H1 (cell line): ENCODE measurements around the gene SERINC5. TPM values are rescaled to one million over a fixed set of nuclear protein-coding genes. Genes with fewer than 3 reads are reported as not detected.

Experiments
- CTCF ChIA-PET: fragments of 300-600 bp; sonication (Branson Sonifier 250); formaldehyde crosslinking; loops from one replicate; lab custom pipeline; 2021; ENCODE audit not compliant: partially characterized antibody; lab: Charles Lee
- POLR2A ChIA-PET: fragments of 300-600 bp; sonication (Branson Sonifier 250); formaldehyde crosslinking; loops from one replicate; lab custom pipeline; 2021; ENCODE audit warnings: inconsistent platforms; ENCODE audit not compliant: partially characterized antibody; lab: Charles Lee
- DNase-seq, 2 experiments: peaks; one replicate each; pipeline versions ENCODE4 v3.0.0 to v3.0.0-alpha.2; 2010 to 2022; ENCODE audit warnings: low spot score in 2 of 2, low read depth in 1 of 2, mixed read lengths in 1 of 2
- FAIRE-seq: peaks from 2 replicates; lab custom pipeline; 2011; peaks lifted over from hg19 to GRCh38; lab: Jason Lieb, UNC
- H2AFZ ChIP-seq: 2 replicates; pipeline ENCODE4 v1.8.1; 2012; ENCODE audit warnings: low read length, inconsistent platforms
- H2AK5ac ChIP-seq: 2 replicates; pipeline ENCODE4 v1.6.1; 2013; ENCODE audit warnings: low read depth, low read length
- H2BK120ac ChIP-seq: replicated peaks from 2 replicates; pipeline ENCODE3; 2013; ENCODE audit warnings: low read depth, low read length, inconsistent platforms
- H2BK12ac ChIP-seq: 2 replicates; pipeline ENCODE4 v1.6.1; 2013; ENCODE audit warnings: low read depth, low read length
- H2BK15ac ChIP-seq: 2 replicates; pipeline ENCODE4 v1.6.1; 2013; ENCODE audit warnings: low read length
- H2BK20ac ChIP-seq: 2 replicates; pipeline ENCODE4 v1.6.1; 2013; ENCODE audit warnings: low read length
- H2BK5ac ChIP-seq: 2 replicates; pipeline ENCODE4 v1.6.1; 2013; ENCODE audit warnings: low read depth, low read length
- H3K14ac ChIP-seq: 2 replicates; pipeline ENCODE4 v1.6.1; 2013; ENCODE audit warnings: inconsistent platforms; ENCODE audit not compliant: insufficient read length
- H3K18ac ChIP-seq: 2 replicates; pipeline ENCODE4 v1.6.1; 2013; ENCODE audit warnings: low read length; ENCODE audit errors: extremely low read depth
- H3K23ac ChIP-seq: 2 replicates; pipeline ENCODE4 v1.6.1; 2013; ENCODE audit warnings: inconsistent platforms; ENCODE audit not compliant: insufficient read length
- H3K23me2 ChIP-seq: 2 replicates; pipeline ENCODE4 v1.6.1; 2013; ENCODE audit warnings: low read depth, low read length
- H3K27ac ChIP-seq: 2 replicates; pipeline ENCODE4 v1.6.1; 2011; ENCODE audit warnings: low read depth, low read length, inconsistent platforms
- H3K27me3 ChIP-seq, 4 experiments: replicated peaks in 1 of 4; 1 replicate in 1 of 4; 2 replicates in 3 of 4; pipeline versions ENCODE4 v1.6.1 to v1.8.1; 2011 to 2013; ENCODE audit warnings: low read length in 3 of 4, mild to moderate bottlenecking in 3 of 4, inconsistent platforms in 2 of 4, mixed read lengths in 2 of 4, moderate library complexity in 1 of 4; ENCODE audit not compliant: control insufficient read depth in 3 of 4, insufficient read depth in 3 of 4; ENCODE audit errors: extremely low read depth in 1 of 4
- H3K36me3 ChIP-seq, 4 experiments: 2 replicates each; pipeline versions ENCODE4 v1.6.1 to v1.8.1; 2011 to 2013; ENCODE audit warnings: mild to moderate bottlenecking in 4 of 4, low read length in 3 of 4, moderate library complexity in 2 of 4, control low read depth in 1 of 4, inconsistent platforms in 1 of 4; ENCODE audit not compliant: insufficient read depth in 4 of 4, control insufficient read depth in 2 of 4
- H3K4ac ChIP-seq: replicated peaks from 2 replicates; pipeline ENCODE3; 2013; ENCODE audit warnings: low read length, low read depth, mixed read lengths, inconsistent platforms; ENCODE audit not compliant: insufficient read length
- H3K4me1 ChIP-seq, 4 experiments: replicated peaks in 1 of 4; 1 replicate in 1 of 4; 2 replicates in 3 of 4; pipeline versions ENCODE4 v1.6.1 to v1.8.1; 2011 to 2013; ENCODE audit warnings: low read length in 3 of 4, inconsistent platforms in 2 of 4, mixed read lengths in 1 of 4; ENCODE audit not compliant: insufficient read depth in 4 of 4, control insufficient read depth in 3 of 4
- H3K4me2 ChIP-seq, 2 experiments: 2 replicates each; pipeline versions ENCODE4 v1.6.1 to v1.8.1; 2011 to 2013; ENCODE audit warnings: low read depth in 2 of 2, low read length in 2 of 2, control low read depth in 1 of 2, inconsistent platforms in 1 of 2, mild to moderate bottlenecking in 1 of 2; ENCODE audit not compliant: insufficient read depth in 1 of 2
- H3K4me3 ChIP-seq, 4 experiments: fragments of 200-600, 300-600 bp in 1 of 4; sonication (generic), shearing (Covaris generic), sonication (Bioruptor Twin) in 1 of 4; 2 replicates each; pipeline versions ENCODE4 v1.5.1 to v1.8.1; 2011 to 2016; ENCODE audit warnings: low read length in 4 of 4, low read depth in 3 of 4, control low read depth in 2 of 4, inconsistent platforms in 2 of 4, mild to moderate bottlenecking in 2 of 4, mixed read lengths in 1 of 4, moderate library complexity in 1 of 4; ENCODE audit not compliant: insufficient read depth in 2 of 4; ENCODE audit errors: extremely low read depth in 1 of 4
- H3K56ac ChIP-seq: replicated peaks from 2 replicates; pipeline ENCODE3; 2013; ENCODE audit warnings: low read depth, mild to moderate bottlenecking, mixed read lengths, low read length, inconsistent platforms; ENCODE audit not compliant: insufficient read length
- H3K79me1 ChIP-seq: 2 replicates; pipeline ENCODE4 v1.6.1; 2013; ENCODE audit warnings: low read depth, low read length, control low read depth
- H3K79me2 ChIP-seq, 2 experiments: 2 replicates each; pipeline versions ENCODE4 v1.6.1 to v1.8.1; 2012 to 2013; ENCODE audit warnings: low read length in 2 of 2, mild to moderate bottlenecking in 2 of 2, inconsistent platforms in 1 of 2; ENCODE audit not compliant: insufficient read depth in 2 of 2, control insufficient read depth in 1 of 2
- H3K9ac ChIP-seq, 4 experiments: replicated peaks in 1 of 4; 1 replicate in 1 of 4; 2 replicates in 3 of 4; pipeline versions ENCODE4 v1.6.1 to v1.8.1; 2011 to 2013; ENCODE audit warnings: low read depth in 3 of 4, low read length in 3 of 4, control low read depth in 2 of 4, mild to moderate bottlenecking in 2 of 4, moderate library complexity in 2 of 4, inconsistent platforms in 1 of 4; ENCODE audit errors: extremely low read depth in 1 of 4
- H3K9me3 ChIP-seq, 2 experiments: 2 replicates each; pipeline versions ENCODE4 v1.6.1 to v1.8.1; 2012 to 2013; ENCODE audit warnings: mild to moderate bottlenecking in 2 of 2, moderate library complexity in 2 of 2, control low read depth in 1 of 2, inconsistent platforms in 1 of 2, low read depth in 1 of 2, low read length in 1 of 2, mixed read lengths in 1 of 2; ENCODE audit not compliant: insufficient read depth in 2 of 2
- H4K20me1 ChIP-seq, 2 experiments: replicated peaks in 1 of 2; 2 replicates each; pipeline versions ENCODE3 to v1.8.1; 2011 to 2013; ENCODE audit warnings: inconsistent platforms in 2 of 2, low read length in 2 of 2, mild to moderate bottlenecking in 1 of 2; ENCODE audit not compliant: insufficient read depth in 2 of 2, control insufficient read depth in 1 of 2
- H4K5ac ChIP-seq: 2 replicates; pipeline ENCODE4 v1.6.1; 2013; ENCODE audit warnings: low read length, low read depth, mixed read lengths, inconsistent platforms; ENCODE audit not compliant: insufficient read length
- H4K8ac ChIP-seq: 2 replicates; pipeline ENCODE4 v1.8.0; 2013; ENCODE audit warnings: mild to moderate bottlenecking, moderate library complexity, low read length, inconsistent platforms; ENCODE audit not compliant: insufficient read depth; ENCODE audit errors: extremely low read depth
- H4K91ac ChIP-seq: replicated peaks from 2 replicates; pipeline ENCODE3; 2013; ENCODE audit warnings: low read length, mixed read lengths, inconsistent platforms; ENCODE audit not compliant: insufficient read length
- BCL11A ChIP-seq, 2 experiments: IDR thresholded peaks; one replicate each; pipeline ENCODE4 v1.6.1; 2011; ENCODE audit warnings: low read depth in 2 of 2, low read length in 2 of 2, mild to moderate bottlenecking in 2 of 2
- CREB1 ChIP-seq: IDR thresholded peaks from 2 replicates; pipeline ENCODE4 v1.6.1; 2012; ENCODE audit warnings: inconsistent platforms
- CTCF ChIP-seq, 3 experiments: IDR thresholded peaks; 1 replicate in 2 of 3; 2 replicates in 1 of 3; pipeline versions ENCODE4 v1.5.1 to v1.6.1; 2011; ENCODE audit warnings: low read length in 3 of 3, mild to moderate bottlenecking in 3 of 3, inconsistent platforms in 2 of 3, low read depth in 1 of 3, moderate library complexity in 1 of 3; ENCODE audit not compliant: insufficient read depth in 1 of 3; ENCODE audit errors: control extremely low read depth in 1 of 3
- EP300 ChIP-seq, 2 experiments: IDR thresholded peaks; 1 replicate in 1 of 2; 2 replicates in 1 of 2; pipeline ENCODE4 v1.6.1; 2011 to 2012; ENCODE audit warnings: low read depth in 2 of 2, low read length in 2 of 2, mild to moderate bottlenecking in 2 of 2, borderline replicate concordance in 1 of 2, inconsistent platforms in 1 of 2, moderate library complexity in 1 of 2
- HDAC2 ChIP-seq, 2 experiments: fragments of 300-600 bp in 1 of 2; sonication (generic) in 1 of 2; IDR thresholded peaks; 2 replicates each; pipeline ENCODE4 v1.6.1; 2011 to 2012; ENCODE audit warnings: low read depth in 2 of 2, low read length in 2 of 2, mild to moderate bottlenecking in 2 of 2, moderate library complexity in 2 of 2, borderline replicate concordance in 1 of 2, inconsistent platforms in 1 of 2
- PHF8 ChIP-seq: fragments of 200-600 bp; sonication (generic); conservative IDR thresholded peaks from 2 replicates; pipeline ENCODE4 v1.7.1; 2012; ENCODE audit warnings: low read depth, mild to moderate bottlenecking, inconsistent platforms, low read length, moderate library complexity
- POU5F1 ChIP-seq: IDR thresholded peaks from 2 replicates; pipeline ENCODE4 v1.6.1; 2011; ENCODE audit warnings: low read depth, mild to moderate bottlenecking, low read length, moderate library complexity
- RNF2 ChIP-seq: fragments of 200-900, 300-1000 bp; sonication (generic); IDR thresholded peaks from 2 replicates; pipeline ENCODE4 v1.7.1; 2016; ENCODE audit warnings: borderline replicate concordance, low read depth, mild to moderate bottlenecking, antibody characterized with exemption, low read length; ENCODE audit not compliant: poor library complexity, severe bottlenecking; ENCODE audit errors: missing control alignments
- SP4 ChIP-seq: IDR thresholded peaks from 2 replicates; pipeline ENCODE4 v1.6.1; 2012; ENCODE audit warnings: low read length, inconsistent platforms
- YY1 ChIP-seq: IDR thresholded peaks from 2 replicates; pipeline ENCODE4 v1.6.1; 2011; ENCODE audit warnings: low read depth, mild to moderate bottlenecking, low read length
- WGBS, 2 experiments: shearing (Covaris generic) in 1 of 2; methylation state at CpG; one replicate each; pipeline versions ENCODE4 v1.1.6 to v1.1.7; 2013 to 2015; ENCODE audit warnings: low lambda C conversion rate in 2 of 2, mixed read lengths in 2 of 2, inconsistent platforms in 1 of 2, low coverage in 1 of 2, missing lambda C conversion rate in 1 of 2; ENCODE audit not compliant: insufficient replicate concordance in 2 of 2, insufficient coverage in 1 of 2, insufficient read length in 1 of 2; ENCODE audit errors: extremely low coverage in 1 of 2, missing lambda C conversion rate in 1 of 2; 5-methylcytosine and 5-hydroxymethylcytosine counted together
- polyA plus RNA-seq, 7 experiments: library from polyadenylated mRNA; depleted of rRNA in 3 of 7; stranded (reverse) in 5 of 7; unstranded in 2 of 7; fragments of >200 nt in 5 of 7; fragments of 200-250 nt in 2 of 7; gene quantifications; 1 replicate in 5 of 7; 2 replicates in 1 of 7; 4 replicates in 1 of 7; pipeline versions ENCODE4 v1.2.1 to v1.2.3, GENCODE V29; 2011 to 2013; ENCODE audit warnings: missing spikeins in 2 of 7, mixed read lengths in 2 of 7
- total RNA-seq: library from RNA; stranded (reverse); fragmentation: NEBNext Ultra II Directional; extraction: Animal tissue kit (Norgen Biotek cat#: 25700); gene quantifications from 2 replicates; pipeline ENCODE4 v1.2.1, GENCODE V29; 2021

The SERINC5 gene
- total and polyA plus RNA-seq, 2 of the 8 experiments (the other 6 are each of a cell fraction or from before 2014, with no cell fraction given) = 32.2 to 149 TPM

GRCh38 chr5:80165452-80165851, 90.4 kb downstream of the SERINC5 start:
- no peak for DNase-seq
- H3K18ac ChIP-seq = no peak overlapping the region
- H3K56ac ChIP-seq = no peak overlapping the region
- no peak overlapping the region for H4K5ac ChIP-seq
- H3K23me2 ChIP-seq = no peaks in the 10 kb centered on the region
- no peaks in the 10 kb centered on the region for H4K20me1 ChIP-seq
- no peak overlapping the region for H2BK15ac ChIP-seq
- no peak overlapping the region for H3K27ac ChIP-seq
- no peak overlapping the region for H4K8ac ChIP-seq
- no peak overlapping the region for H2AFZ ChIP-seq
- H3K36me3 ChIP-seq = peaks cover 6 to 65% (median 24%) of the 10 kb centered on the region in 4 experiments
- FAIRE-seq = no peak
- no peaks in the 10 kb centered on the region for H3K9me3 ChIP-seq
- no peak overlapping the region for H3K4me2 ChIP-seq
- H3K4me1 ChIP-seq = peaks cover 0 to 2% (median 0%) of the 10 kb centered on the region in 4 experiments; a peak in 2 of 7 replicates
- H2BK12ac ChIP-seq = no peak overlapping the region
- no peaks in the 10 kb centered on the region for H3K27me3 ChIP-seq
- 85% methylated on average over 3 of the region's 3 CpGs; no CpG with 5 or more reads in 1 of the 2 experiments for WGBS, 2 experiments
- no peak overlapping the region for H3K23ac ChIP-seq
- H4K91ac ChIP-seq = no peak overlapping the region
- no peak overlapping the region for H2AK5ac ChIP-seq
- no peak overlapping the region for H3K9ac ChIP-seq
- no peaks in the 10 kb centered on the region for H3K79me2 ChIP-seq
- H2BK120ac ChIP-seq = no peak overlapping the region
- TF ChIP-seq RNF2 = no peak
- TF ChIP-seq BCL11A (IDR thresholded peaks at IDR 0.05; ENCODE audit: low read depth in 2 of 2, low read length in 2 of 2) = no peak
- no peak for TF ChIP-seq POU5F1
- TF ChIP-seq YY1 = no peak
- TF ChIP-seq EP300 (IDR thresholded peaks at IDR 0.05; ENCODE audit: borderline replicate concordance in 1 of 2, low read depth in 2 of 2, low read length in 2 of 2) = no peak
- TF ChIP-seq CTCF (IDR thresholded peaks at IDR 0.05; ENCODE audit: control extremely low read depth in 1 of 3, insufficient read depth in 1 of 3, low read depth in 1 of 3, low read length in 3 of 3) = no peak
- TF ChIP-seq SP4 = no peak
- no peak for TF ChIP-seq HDAC2 (IDR thresholded peaks at IDR 0.05; ENCODE audit: borderline replicate concordance in 1 of 2, low read depth in 2 of 2, low read length in 2 of 2)
- no peak for TF ChIP-seq CREB1
- no peak for TF ChIP-seq PHF8
- no peak overlapping the region for H3K4ac ChIP-seq
- H2BK20ac ChIP-seq = no peak overlapping the region
- H3K14ac ChIP-seq = no peak overlapping the region
- peaks cover 3% of the 10 kb centered on the region; the same call in 1 of the 2 replicates for H3K79me1 ChIP-seq
- H3K4me3 ChIP-seq = no peak overlapping the region
- CTCF ChIA-PET = interaction anchor here (0.5 to 1.4 kb wide), 4 partner anchors 9 to 48 kb away, joined by 3 read pairs; no protein-coding TSS in a partner anchor
- POLR2A ChIA-PET = interaction anchor here (1.1 kb wide), 1 partner anchor 10 kb away, joined by 3 read pairs; no protein-coding TSS in a partner anchor
- no peak overlapping the region for H2BK5ac ChIP-seq
